Pancreas (tissue), 10 donors: Measurements from ENCODE around the gene CBFB. TPM values are rescaled to one million over a fixed set of nuclear protein-coding genes. Genes with fewer than 3 reads are reported as not detected.

Experiments used
- ATAC-seq, 4 donors: fragments of 200-7000 bp; cut with Tn5 transposase; one replicate each; pipeline versions ENCODE4 v1.8.0 to v1.9.1; 2020; ENCODE audit warnings: mild to moderate bottlenecking in 4 of 4, moderate library complexity in 4 of 4
- DNase-seq, 6 donors: peaks; one replicate each; pipeline ENCODE4 v3.0.0-alpha.2; 2020
- FAIRE-seq: peaks from 2 replicates; lab custom pipeline; 2012; peaks lifted over from hg19 to GRCh38; lab: Jason Lieb, UNC
- H3K27ac ChIP-seq, 4 donors: fragments of 200-600 bp; sonication (generic); 1 replicate in 3 of 4; 2 replicates in 1 of 4; pipeline versions ENCODE4 v1.5.0 to v1.8.0; 2020
- H3K27me3 ChIP-seq, 4 donors: fragments of 200-600 bp; one replicate each; pipeline ENCODE4 v1.8.0; 2021
- H3K36me3 ChIP-seq, 3 donors: fragments of 200-600 bp; sonication (generic) in 1 of 3; one replicate each; pipeline versions ENCODE4 v1.5.0 to v1.8.0; 2020 to 2021
- H3K4me1 ChIP-seq, 3 donors: fragments of 200-600 bp; one replicate each; pipeline ENCODE4 v1.8.0; 2021
- H3K4me3 ChIP-seq, 4 donors: fragments of 200-600 bp; sonication (generic) in 2 of 4; one replicate each; pipeline versions ENCODE4 v1.5.0 to v1.8.0; 2020 to 2021
- H3K9me3 ChIP-seq, 4 donors: fragments of 200-600 bp; one replicate each; pipeline ENCODE4 v1.8.0; 2021
- WGBS, 2 donors: extraction: QIAGEN DNeasy Blood & Tissue Kit; methylation state at CpG; one replicate each; pipeline ENCODE4 v1.1.7; 2013; 5-methylcytosine and 5-hydroxymethylcytosine counted together
- intact Hi-C, 3 donors: fragments of 100-400 bp; cut with DNase I; formaldehyde crosslinking; loops; one replicate each; pipeline versions ENCODE4 v1.11.1 to v1.14.2; 2022
- polyA plus RNA-seq, 2 donors: library from polyadenylated mRNA; stranded (reverse); fragments of 200-250 nt; gene quantifications; one replicate each; pipeline ENCODE4 v1.2.3, GENCODE V29; 2013
- total RNA-seq, 6 donors: library from RNA; stranded (reverse); fragmentation: NEBNext Ultra II Directional in 4 of 6; extraction: Animal tissue kit (Norgen Biotek cat#: 25700) in 4 of 6; gene quantifications; one replicate each; pipeline versions ENCODE4 v1.2.1 to v1.2.4, GENCODE V29; 2021 to 2023
- TF ChIP-seq, protein P1 (sequence below), 4 donors: fragments of 200-600 bp; sonication (generic) in 3 of 4; IDR thresholded peaks; one replicate each; pipeline versions ENCODE4 v1.5.0 to v1.8.0; 2021; ENCODE audit warnings: antibody characterized with exemption in 4 of 4
- donor health status: healthy with polysubstance abuse.
- donor health status: DM: no; HTN: no; CAD: no; lungs with moderate emphysema.
- donor health status: DM: no; HTN: no; CAD: no.
- donor health status: control.
- donor health status: control.
- donor health status: Bipolar disorder and iron deficiency.
- donor health status: DM: yes; HTN: yes; CAD: no.
- donor health status: DM: no; HTN: no; CAD: no.
- donor health status: DM: no; HTN: no; CAD: no.
- donor health status: DM: yes; HTN: yes; CAD: no.

CBFB gene
- total and polyA plus RNA-seq, 8 donors, result 11.5 to 27.0 (median 19.6) TPM

DNA sequence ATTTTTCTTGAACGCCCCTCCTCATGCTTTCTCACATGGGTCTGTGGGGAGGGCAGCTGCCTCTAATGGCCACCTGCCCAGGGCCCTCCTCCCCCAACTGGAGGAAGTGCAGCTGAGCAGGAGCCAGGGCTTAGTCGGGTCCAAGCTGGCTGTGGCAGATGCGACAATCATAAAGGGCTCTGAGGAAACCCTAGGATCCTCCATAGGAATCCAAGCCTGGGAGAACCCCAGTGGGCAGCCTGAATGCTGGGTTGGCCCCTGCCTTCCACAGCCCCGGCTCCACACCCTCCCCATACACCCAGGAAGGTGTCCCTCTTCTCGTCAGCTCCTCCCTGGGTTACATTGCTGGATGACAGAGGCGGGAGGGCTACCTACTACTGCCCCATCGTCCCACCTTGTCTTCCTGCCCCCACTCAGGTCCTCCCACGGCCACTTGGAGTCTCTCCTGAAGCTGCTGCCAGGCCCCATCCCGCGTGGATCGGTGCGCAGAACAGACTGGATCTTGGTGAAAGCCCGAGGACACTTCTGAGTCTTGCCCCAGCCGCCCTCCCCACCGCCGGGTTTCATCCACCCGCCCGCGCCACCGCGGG is 15.6 kb upstream of the CBFB start:
- Histone ChIP-seq H3K9me3 (no peaks in the 10 kb centered on the region), H3K27me3 (no peaks in the 10 kb centered on the region), H3K4me1 (no peaks in the 10 kb centered on the region), H3K4me3 (peak overlapping the region in 3 of 4 donors; percentile 22 to 59 (median 54)), H3K27ac (peak overlapping the region in 1 of 4 donors; percentile 8), H3K36me3 (no peaks in the 10 kb centered on the region)
- intact Hi-C loops, result loop anchor here in 1 of 3 donors (10.0 kb wide), 1 partner anchor 171 kb away; the partner anchor contains the start of gene MATCAP1
- WGBS, 2 donors, result 12 to 15% methylated on average over 20 to 21 of the region's 21 CpGs
- ATAC-seq (peak in 1 of 4 donors; percentile 6), DNase-seq (peak in 2 of 6 donors; percentile 37 to 75), FAIRE-seq (no peak)
- TF ChIP-seq, protein P1, sequence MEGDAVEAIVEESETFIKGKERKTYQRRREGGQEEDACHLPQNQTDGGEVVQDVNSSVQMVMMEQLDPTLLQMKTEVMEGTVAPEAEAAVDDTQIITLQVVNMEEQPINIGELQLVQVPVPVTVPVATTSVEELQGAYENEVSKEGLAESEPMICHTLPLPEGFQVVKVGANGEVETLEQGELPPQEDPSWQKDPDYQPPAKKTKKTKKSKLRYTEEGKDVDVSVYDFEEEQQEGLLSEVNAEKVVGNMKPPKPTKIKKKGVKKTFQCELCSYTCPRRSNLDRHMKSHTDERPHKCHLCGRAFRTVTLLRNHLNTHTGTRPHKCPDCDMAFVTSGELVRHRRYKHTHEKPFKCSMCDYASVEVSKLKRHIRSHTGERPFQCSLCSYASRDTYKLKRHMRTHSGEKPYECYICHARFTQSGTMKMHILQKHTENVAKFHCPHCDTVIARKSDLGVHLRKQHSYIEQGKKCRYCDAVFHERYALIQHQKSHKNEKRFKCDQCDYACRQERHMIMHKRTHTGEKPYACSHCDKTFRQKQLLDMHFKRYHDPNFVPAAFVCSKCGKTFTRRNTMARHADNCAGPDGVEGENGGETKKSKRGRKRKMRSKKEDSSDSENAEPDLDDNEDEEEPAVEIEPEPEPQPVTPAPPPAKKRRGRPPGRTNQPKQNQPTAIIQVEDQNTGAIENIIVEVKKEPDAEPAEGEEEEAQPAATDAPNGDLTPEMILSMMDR (IDR thresholded peaks at IDR 0.05), result no peak

DNA sequence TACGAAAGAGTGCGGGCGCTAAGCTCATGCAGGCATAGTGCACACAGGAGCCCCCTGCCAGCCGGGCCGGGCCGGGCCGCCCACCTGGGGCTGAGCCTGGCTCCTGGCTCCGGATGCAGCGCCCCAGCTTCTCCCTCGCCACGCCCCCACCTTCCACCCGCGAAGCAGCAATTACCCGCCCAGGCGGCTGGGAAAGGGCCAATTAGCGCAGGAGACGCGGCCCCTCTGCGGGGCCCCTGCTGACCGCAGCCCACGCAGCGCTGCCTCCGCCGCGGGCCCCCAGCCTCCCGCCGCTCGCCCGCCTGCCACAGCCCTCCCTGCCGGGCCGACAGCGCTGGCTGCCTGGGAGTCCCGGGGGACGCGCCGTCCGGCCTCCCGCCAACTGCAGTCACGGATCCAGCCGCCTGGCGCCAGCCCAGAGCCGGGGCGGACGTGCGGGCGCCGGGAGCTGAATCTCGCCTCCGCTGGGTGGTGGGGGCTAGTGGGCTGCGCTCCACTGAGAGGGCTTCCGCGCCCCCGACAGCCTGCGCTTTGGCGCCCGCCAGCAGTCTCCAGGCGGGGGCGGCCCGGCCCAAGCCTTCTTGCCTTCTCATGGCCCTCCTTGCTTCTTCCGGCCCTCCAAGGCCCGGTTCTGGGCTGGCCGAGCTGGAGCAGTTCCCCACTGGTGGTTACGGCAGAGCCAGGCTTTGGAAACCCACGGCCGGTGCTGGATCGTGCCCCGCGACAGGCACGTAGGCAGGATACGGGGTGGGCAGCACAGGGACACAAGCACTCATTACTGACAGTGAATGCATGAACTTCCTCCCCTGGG is 14.9 kb upstream of the CBFB start:
- ATAC-seq, result peak; percentile 54 to 76 (median 71)
- no peaks in the 10 kb centered on the region for H3K36me3 ChIP-seq
- FAIRE-seq, result no peak
- H3K27me3 ChIP-seq, result no peaks in the 10 kb centered on the region
- intact Hi-C loops, result loop anchor here in 1 of 3 donors (10.0 kb wide), 1 partner anchor 171 kb away; the partner anchor contains the start of gene MATCAP1
- 3 to 4% methylated on average over 66 to 70 of the region's 70 CpGs for WGBS, 2 donors
- H3K9me3 ChIP-seq, result no peaks in the 10 kb centered on the region
- TF ChIP-seq, protein P1 (IDR thresholded peaks at IDR 0.05), result peak in 1 of 4 donors; percentile 8
- H3K27ac ChIP-seq, result peak overlapping the region in 1 of 4 donors; percentile 8
- DNase-seq, result peak; percentile 38 to 87 (median 74)
- H3K4me1 ChIP-seq, result no peaks in the 10 kb centered on the region
- peak overlapping the region; percentile 22 to 59 (median 41) for H3K4me3 ChIP-seq

DNA sequence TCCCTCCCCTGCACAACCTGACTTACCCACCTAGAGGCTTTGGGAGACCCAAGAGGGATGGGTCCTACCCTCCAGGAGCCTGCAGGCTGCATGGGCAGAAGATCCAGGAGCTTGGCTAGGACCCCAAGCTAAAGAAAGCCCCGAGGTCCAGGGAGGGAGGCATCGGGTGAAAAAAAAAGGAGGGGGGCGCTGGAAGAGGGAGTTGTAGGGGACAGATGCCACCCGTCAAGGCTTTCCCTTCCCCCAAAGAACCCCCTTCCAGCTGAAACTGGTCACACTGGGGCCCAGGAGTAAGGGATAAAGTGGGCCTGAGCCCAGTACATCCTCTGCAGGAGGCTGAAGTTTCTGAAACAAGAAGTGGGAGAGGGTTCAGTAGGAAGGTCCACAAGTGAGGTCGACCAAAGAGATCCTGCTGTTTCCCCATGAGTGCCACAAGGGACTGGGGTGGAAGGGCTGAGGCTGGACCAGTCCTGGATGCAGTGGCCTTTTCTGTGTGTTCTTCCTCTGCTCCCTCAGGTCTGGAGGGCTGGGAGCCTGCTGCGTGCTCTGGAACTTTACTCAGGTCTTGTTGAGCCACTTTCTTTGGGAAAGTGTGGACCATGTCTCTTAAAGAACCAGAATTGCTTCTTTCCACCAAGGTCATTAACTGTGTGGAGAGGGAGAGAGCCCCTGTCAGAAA is 14.2 kb upstream of the CBFB start:
- no peak overlapping the region for H3K27ac ChIP-seq
- FAIRE-seq, result no peak
- WGBS, 2 donors, result 56 to 65% methylated on average over 6 of the region's 6 CpGs

DNA sequence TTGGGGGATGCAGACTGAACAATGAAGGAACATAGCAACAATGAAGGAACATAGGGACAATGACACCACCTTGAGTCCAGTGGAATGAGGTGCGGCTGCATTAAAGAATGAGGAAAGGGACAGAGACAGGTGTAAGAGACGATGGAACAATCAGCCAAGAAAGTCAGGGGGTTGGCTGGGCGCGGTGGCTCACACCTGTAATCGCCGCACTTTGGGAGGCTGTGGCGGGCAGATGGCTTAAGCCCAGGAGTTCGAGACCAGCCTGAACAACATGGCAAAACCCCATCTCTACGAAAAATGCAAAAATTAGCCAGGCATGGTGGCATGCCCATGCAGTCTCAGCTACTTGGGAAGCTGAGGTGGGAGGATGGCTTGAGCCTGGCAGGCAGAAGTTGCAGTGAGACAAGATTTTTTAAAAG is 13.6 kb upstream of the CBFB start:
- TF ChIP-seq, protein P1 (IDR thresholded peaks at IDR 0.05), result no peak
- no peaks in the 10 kb centered on the region for H3K9me3 ChIP-seq
- H3K27me3 ChIP-seq, result no peaks in the 10 kb centered on the region
- H3K27ac ChIP-seq, result no peak overlapping the region
- H3K36me3 ChIP-seq, result no peaks in the 10 kb centered on the region
- H3K4me1 ChIP-seq, result no peaks in the 10 kb centered on the region
- H3K4me3 ChIP-seq, result no peak overlapping the region
- WGBS, 2 donors, result 87 to 91% methylated on average over 9 of the region's 9 CpGs
- peak in 2 of 6 donors; percentile 13 to 32 for DNase-seq
- no peak for ATAC-seq
- intact Hi-C loops, result loop anchor here in 1 of 3 donors (5.0 to 10.0 kb wide), 2 partner anchors 142 to 169 kb away; partner anchors contain the start of genes FBXL8, MATCAP1 and TRADD
- no peak for FAIRE-seq

More for the DNA sequence above, 14.2 kb upstream of the CBFB start:
- H3K9me3 ChIP-seq, result no peaks in the 10 kb centered on the region
- intact Hi-C loops, result loop anchor here in 1 of 3 donors (5.0 to 10.0 kb wide), 2 partner anchors 143 to 170 kb away; partner anchors contain the start of genes FBXL8, MATCAP1 and TRADD
- DNase-seq (peak in 2 of 6 donors; percentile 0 to 26), ATAC-seq (no peak)
- peak overlapping the region in 2 of 4 donors; percentile 54 to 59 for H3K4me3 ChIP-seq
- TF ChIP-seq, protein P1 (IDR thresholded peaks at IDR 0.05), result no peak
- H3K27me3 ChIP-seq, result no peaks in the 10 kb centered on the region
- no peaks in the 10 kb centered on the region for H3K4me1 ChIP-seq
- H3K36me3 ChIP-seq, result no peaks in the 10 kb centered on the region
